Esophagus squamous epithelium (tissue), 5 donors: ENCODE results near the gene CNNM2. TPM values are rescaled to one million over a fixed set of nuclear protein-coding genes. Genes with fewer than 3 reads are reported as not detected.

Experiments
- DNase-seq: peaks from one replicate; lab custom pipeline; 2025; lab: John Stamatoyannopoulos, UW
- H3K27ac ChIP-seq, 4 donors: fragments of 200-600 bp; sonication (generic); one replicate each; pipeline ENCODE4 v1.5.1; 2016 to 2019; ENCODE audit warnings: mild to moderate bottlenecking in 1 of 4
- H3K27me3 ChIP-seq, 4 donors: fragments of 200-600 bp; sonication (generic); 1 replicate in 3 of 4; 2 replicates in 1 of 4; pipeline versions ENCODE4 v1.5.1 to v1.6.0; 2017 to 2021; ENCODE audit warnings: antibody characterized with exemption in 1 of 4
- H3K36me3 ChIP-seq, 3 donors: fragments of 200-600 bp; sonication (generic); one replicate each; pipeline ENCODE4 v1.5.1; 2016 to 2019
- H3K4me1 ChIP-seq, 3 donors: fragments of 200-600 bp; sonication (generic); one replicate each; pipeline ENCODE4 v1.5.1; 2017 to 2019
- H3K4me3 ChIP-seq, 4 donors: fragments of 200-600 bp; sonication (generic); 1 replicate in 3 of 4; 2 replicates in 1 of 4; pipeline ENCODE4 v1.5.1; 2016 to 2019; ENCODE audit warnings: mild to moderate bottlenecking in 2 of 4, moderate library complexity in 1 of 4
- H3K9me3 ChIP-seq, 3 donors: fragments of 200-600 bp; sonication (generic); one replicate each; pipeline ENCODE4 v1.5.1; 2016 to 2019
- POLR2A ChIP-seq, 4 donors: fragments of 450-650 bp; IDR thresholded peaks; one replicate each; pipeline ENCODE4 v1.6.1; 2017; ENCODE audit warnings: antibody characterized with exemption in 4 of 4, mild to moderate bottlenecking in 4 of 4, moderate library complexity in 3 of 4
- WGBS, 2 donors: methylation state at CpG; one replicate each; pipeline ENCODE4 v1.1.5; 2018; 5-methylcytosine and 5-hydroxymethylcytosine counted together
- intact Hi-C: fragments of 100-400 bp; cut with DNase I; formaldehyde crosslinking; loops from one replicate; pipeline ENCODE4 v1.15.0; 2022
- total RNA-seq, 4 donors: library from RNA; depleted of rRNA; stranded (reverse); fragments of >200 nt; gene quantifications; one replicate each; pipeline ENCODE4 v1.1.0, GENCODE V29; 2016
- TF ChIP-seq, protein P1 (sequence below), 6 experiments: fragments of 450-650 bp in 4 of 6; fragments of 200-600 bp in 2 of 6; sonication (generic) in 2 of 6; IDR thresholded peaks; one replicate each; pipeline ENCODE4 v1.5.1; 2016 to 2019; ENCODE audit warnings: antibody characterized with exemption in 6 of 6, mild to moderate bottlenecking in 4 of 6, moderate library complexity in 4 of 6
- donor health status: DM: yes; HTN: yes; CAD: no.

Gene CNNM2
- total RNA-seq, 4 donors from 2014 or later = 2.2 to 3.6 (median 2.6) TPM

DNA sequence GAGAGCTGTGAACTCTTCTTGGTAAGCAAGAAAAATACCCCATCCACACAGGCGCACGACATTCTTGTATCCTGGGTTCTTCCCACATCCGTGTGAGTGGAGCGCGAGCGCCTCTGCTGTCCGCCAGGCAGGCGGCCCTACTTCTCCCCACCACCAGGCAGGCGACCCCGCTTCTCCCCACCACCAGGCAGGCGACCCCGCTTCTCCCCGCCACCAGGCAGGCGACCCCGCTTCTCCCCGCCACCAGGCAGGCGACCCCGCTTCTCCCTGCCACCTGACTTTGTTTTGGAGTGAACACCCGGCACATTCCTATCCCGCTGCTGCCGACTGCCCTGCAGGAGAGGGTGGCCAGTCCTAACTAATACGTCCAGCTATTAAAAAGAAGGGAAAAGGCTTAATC lies 154.2 kb downstream of the CNNM2 start:
- Histone ChIP-seq H3K27me3 (no peaks in the 10 kb centered on the region), H3K36me3 (peaks cover 0 to 18% (median 0%) of the 10 kb centered on the region in 3 donors), H3K4me3 (no peak overlapping the region), H3K4me1 (peaks cover 0 to 13% (median 3%) of the 10 kb centered on the region in 3 donors), H3K27ac (no peak overlapping the region), H3K9me3 (no peaks in the 10 kb centered on the region)
- WGBS, 2 donors = 86 to 98% methylated on average over 10 to 12 of the region's 22 CpGs
- TF ChIP-seq POLR2A (IDR thresholded peaks at IDR 0.05) = no peak
- TF ChIP-seq, protein P1, sequence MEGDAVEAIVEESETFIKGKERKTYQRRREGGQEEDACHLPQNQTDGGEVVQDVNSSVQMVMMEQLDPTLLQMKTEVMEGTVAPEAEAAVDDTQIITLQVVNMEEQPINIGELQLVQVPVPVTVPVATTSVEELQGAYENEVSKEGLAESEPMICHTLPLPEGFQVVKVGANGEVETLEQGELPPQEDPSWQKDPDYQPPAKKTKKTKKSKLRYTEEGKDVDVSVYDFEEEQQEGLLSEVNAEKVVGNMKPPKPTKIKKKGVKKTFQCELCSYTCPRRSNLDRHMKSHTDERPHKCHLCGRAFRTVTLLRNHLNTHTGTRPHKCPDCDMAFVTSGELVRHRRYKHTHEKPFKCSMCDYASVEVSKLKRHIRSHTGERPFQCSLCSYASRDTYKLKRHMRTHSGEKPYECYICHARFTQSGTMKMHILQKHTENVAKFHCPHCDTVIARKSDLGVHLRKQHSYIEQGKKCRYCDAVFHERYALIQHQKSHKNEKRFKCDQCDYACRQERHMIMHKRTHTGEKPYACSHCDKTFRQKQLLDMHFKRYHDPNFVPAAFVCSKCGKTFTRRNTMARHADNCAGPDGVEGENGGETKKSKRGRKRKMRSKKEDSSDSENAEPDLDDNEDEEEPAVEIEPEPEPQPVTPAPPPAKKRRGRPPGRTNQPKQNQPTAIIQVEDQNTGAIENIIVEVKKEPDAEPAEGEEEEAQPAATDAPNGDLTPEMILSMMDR (IDR thresholded peaks at IDR 0.05) = no peak
- intact Hi-C loops = no loop called here
- DNase-seq = no peak

DNA sequence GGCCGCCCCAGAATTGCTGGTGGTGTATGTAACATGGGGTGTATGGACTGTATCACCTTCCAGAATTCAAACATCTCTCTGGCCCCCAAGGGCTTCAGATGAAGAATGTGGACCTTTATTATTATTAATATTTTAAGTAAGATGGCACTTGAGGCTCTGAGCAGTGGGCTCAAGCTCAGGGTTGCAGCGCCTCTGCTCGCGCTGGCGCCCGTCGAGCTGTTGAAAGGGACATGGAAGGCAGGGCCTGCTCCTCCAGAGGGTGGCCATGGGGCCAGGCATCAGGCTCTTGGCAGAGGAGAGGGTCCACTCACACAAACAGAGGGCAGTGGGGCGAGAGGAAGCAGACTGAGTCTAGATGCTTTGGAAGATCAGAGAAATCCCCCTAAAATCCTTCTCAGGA lies 154.8 kb downstream of the CNNM2 start:
- H3K4me3 ChIP-seq = no peak overlapping the region
- no peaks in the 10 kb centered on the region for H3K27me3 ChIP-seq
- WGBS, 2 donors = 94 to 96% methylated on average over 3 to 5 of the region's 8 CpGs
- H3K27ac ChIP-seq = no peak overlapping the region
- no peaks in the 10 kb centered on the region for H3K9me3 ChIP-seq
- intact Hi-C loops = no loop called here
- DNase-seq = no peak
- H3K36me3 ChIP-seq = peaks cover 0 to 24% (median 0%) of the 10 kb centered on the region in 3 donors
- peaks cover 0 to 13% (median 3%) of the 10 kb centered on the region in 3 donors for H3K4me1 ChIP-seq
- TF ChIP-seq, protein P1 (IDR thresholded peaks at IDR 0.05) = no peak
- no peak for TF ChIP-seq POLR2A (IDR thresholded peaks at IDR 0.05)

DNA sequence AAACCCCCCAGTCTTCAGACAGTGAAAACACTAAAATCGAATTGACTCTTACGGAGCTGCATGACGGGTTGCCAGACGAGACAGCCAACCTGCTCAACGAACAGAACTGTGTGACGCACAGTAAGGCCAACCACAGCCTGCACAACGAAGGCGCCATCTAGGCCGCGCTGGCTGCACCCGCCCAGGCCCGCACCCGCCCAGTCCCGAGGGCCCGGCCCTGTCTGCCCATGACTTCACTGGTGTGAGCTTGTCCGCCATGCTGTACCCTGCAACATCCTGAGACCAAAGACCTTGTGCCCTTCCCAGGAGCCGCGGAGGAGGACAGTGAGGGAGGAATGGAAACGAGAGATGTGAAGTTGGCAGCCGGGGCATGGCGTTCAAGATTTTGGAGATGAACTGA lies 158.9 kb downstream of the CNNM2 start:
- no peak overlapping the region for H3K27ac ChIP-seq
- DNase-seq = no peak
- peaks cover 0 to 38% (median 0%) of the 10 kb centered on the region in 3 donors for H3K36me3 ChIP-seq
- H3K4me3 ChIP-seq = no peak overlapping the region
- WGBS, 2 donors = 93 to 95% methylated on average over 14 to 18 of the region's 21 CpGs
- peaks cover 0 to 4% (median 0%) of the 10 kb centered on the region in 3 donors for H3K4me1 ChIP-seq
- TF ChIP-seq, protein P1 (IDR thresholded peaks at IDR 0.05) = no peak
- TF ChIP-seq POLR2A (IDR thresholded peaks at IDR 0.05) = no peak
- H3K9me3 ChIP-seq = no peaks in the 10 kb centered on the region
- intact Hi-C loops = no loop called here
- no peaks in the 10 kb centered on the region for H3K27me3 ChIP-seq

DNA sequence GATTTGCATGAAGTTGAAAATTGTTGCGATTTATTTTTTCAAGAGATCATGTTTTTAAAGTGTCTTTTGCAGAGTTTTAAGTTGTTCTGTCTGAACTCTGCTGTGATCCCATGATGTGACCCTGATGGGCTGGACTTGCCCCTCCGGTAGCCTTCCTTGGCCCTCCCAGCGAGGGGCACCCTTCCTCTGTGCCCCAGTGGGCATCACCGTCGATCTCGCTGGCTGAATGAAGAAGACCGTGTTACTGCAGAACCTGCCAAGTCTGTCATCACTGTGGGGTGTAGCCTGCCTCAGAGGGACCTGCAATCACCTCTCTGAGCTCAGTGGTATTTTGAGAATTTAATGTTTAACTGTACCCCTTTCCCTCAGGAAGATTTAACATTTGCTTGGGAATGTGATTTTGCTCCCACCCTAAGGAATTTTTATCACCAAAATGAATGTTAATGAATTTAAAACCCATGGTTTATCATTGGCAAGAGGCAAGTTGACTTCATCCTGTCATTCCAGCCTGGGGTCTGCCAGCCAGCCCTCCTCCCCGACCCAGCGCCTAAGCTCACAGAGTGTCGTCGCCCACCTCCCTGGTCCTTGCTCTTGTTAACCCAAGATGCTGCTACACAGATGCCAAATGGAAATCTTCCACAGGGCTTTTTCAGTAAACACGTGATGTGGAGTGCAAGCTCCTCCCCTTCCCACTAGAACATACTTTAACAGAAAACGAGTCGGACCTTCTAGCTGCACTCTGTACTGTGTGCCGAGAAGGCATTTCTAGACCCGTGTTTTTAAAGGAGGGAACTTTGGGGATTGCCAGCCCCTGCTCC lies 159.6 kb downstream of the CNNM2 start:
- no peaks in the 10 kb centered on the region for H3K9me3 ChIP-seq
- H3K27ac ChIP-seq = no peak overlapping the region
- H3K4me1 ChIP-seq = peaks cover 0 to 4% (median 0%) of the 10 kb centered on the region in 3 donors
- intact Hi-C loops = no loop called here
- peaks cover 0 to 45% (median 0%) of the 10 kb centered on the region in 3 donors for H3K36me3 ChIP-seq
- no peak for DNase-seq
- 81 to 82% methylated on average over 14 to 16 of the region's 16 CpGs for WGBS, 2 donors
- TF ChIP-seq POLR2A (IDR thresholded peaks at IDR 0.05) = no peak
- TF ChIP-seq, protein P1 (IDR thresholded peaks at IDR 0.05) = no peak
- H3K27me3 ChIP-seq = no peaks in the 10 kb centered on the region
- no peak overlapping the region for H3K4me3 ChIP-seq

DNA sequence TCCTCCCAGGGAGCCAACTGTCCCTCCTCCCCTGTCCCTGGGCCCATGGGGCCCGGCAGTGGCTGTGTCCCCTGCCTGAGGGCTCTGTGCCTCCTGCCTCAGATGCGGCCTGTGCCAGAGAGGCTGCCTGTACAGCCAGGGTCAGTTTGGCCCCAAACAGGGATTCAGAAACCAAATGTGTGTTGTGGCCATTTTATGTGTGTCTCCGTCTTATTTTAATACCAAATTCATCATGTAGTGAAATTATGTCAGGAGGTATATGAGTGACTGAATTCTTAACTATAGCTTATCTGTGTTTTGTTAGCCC lies 160.2 kb downstream of the CNNM2 start:
- H3K27ac ChIP-seq = no peak overlapping the region
- H3K9me3 ChIP-seq = no peaks in the 10 kb centered on the region
- TF ChIP-seq, protein P1 (IDR thresholded peaks at IDR 0.05) = no peak
- TF ChIP-seq POLR2A (IDR thresholded peaks at IDR 0.05) = no peak
- peaks cover 0 to 51% (median 0%) of the 10 kb centered on the region in 3 donors for H3K36me3 ChIP-seq
- no peak for DNase-seq
- intact Hi-C loops = no loop called here
- no peak overlapping the region for H3K4me3 ChIP-seq
- peaks cover 0 to 4% (median 0%) of the 10 kb centered on the region in 3 donors for H3K4me1 ChIP-seq
- WGBS, 2 donors = 76 to 83% methylated on average over 2 to 3 of the region's 3 CpGs
- no peaks in the 10 kb centered on the region for H3K27me3 ChIP-seq
